Spleen (tissue), 11 donors: ENCODE results near the gene NOL9. TPM values are rescaled to one million over a fixed set of nuclear protein-coding genes. Genes with fewer than 3 reads are reported as not detected.

Source experiments
- DNase-seq: peaks from one replicate; pipeline ENCODE4 v3.0.0-alpha.2; 2020
- H3K27ac ChIP-seq, 8 donors: fragments of 200-600 bp; sonication (generic) in 7 of 8; 1 replicate in 4 of 8; 2 replicates in 4 of 8; pipeline versions ENCODE4 v1.5.0 to v1.8.0; 2016 to 2021; ENCODE audit warnings: inconsistent platforms in 4 of 8, mild to moderate bottlenecking in 4 of 8, moderate library complexity in 1 of 8
- H3K27me3 ChIP-seq, 7 donors: fragments of 200-600 bp; sonication (generic) in 6 of 7; replicated peaks in 1 of 7; 1 replicate in 4 of 7; 2 replicates in 3 of 7; pipeline versions ENCODE4 v1.5.0 to v1.8.0; 2016 to 2021; ENCODE audit warnings: inconsistent platforms in 3 of 7, mild to moderate bottlenecking in 1 of 7
- H3K36me3 ChIP-seq, 6 donors: fragments of 200-600 bp; sonication (generic) in 5 of 6; 1 replicate in 4 of 6; 2 replicates in 2 of 6; pipeline versions ENCODE4 v1.5.0 to v1.8.0; 2016 to 2021; ENCODE audit warnings: inconsistent platforms in 2 of 6
- H3K4me1 ChIP-seq, 6 donors: fragments of 200-600 bp; sonication (generic) in 5 of 6; 1 replicate in 3 of 6; 2 replicates in 3 of 6; pipeline versions ENCODE4 v1.5.0 to v1.8.0; 2016 to 2021; ENCODE audit warnings: inconsistent platforms in 3 of 6
- H3K4me3 ChIP-seq, 8 donors: fragments of 200-600 bp; sonication (generic) in 7 of 8; 1 replicate in 4 of 8; 2 replicates in 4 of 8; pipeline versions ENCODE4 v1.5.0 to v1.8.0; 2016 to 2021; ENCODE audit warnings: inconsistent platforms in 4 of 8, mild to moderate bottlenecking in 4 of 8, moderate library complexity in 2 of 8
- H3K9me3 ChIP-seq, 8 donors: fragments of 200-600 bp; sonication (generic) in 7 of 8; 1 replicate in 4 of 8; 2 replicates in 4 of 8; pipeline versions ENCODE4 v1.5.0 to v1.8.0; 2016 to 2021; ENCODE audit warnings: inconsistent platforms in 4 of 8
- POLR2A ChIP-seq, 3 donors: fragments of 450-650 bp; IDR thresholded peaks; one replicate each; pipeline ENCODE4 v1.5.1; 2017; ENCODE audit warnings: antibody characterized with exemption in 3 of 3, mild to moderate bottlenecking in 1 of 3
- POLR2AphosphoS5 ChIP-seq, 3 donors: sonication (generic); formaldehyde crosslinking; IDR thresholded peaks; one replicate each; pipeline ENCODE4 v1.5.1; 2017; ENCODE audit warnings: antibody characterized with exemption in 3 of 3
- WGBS, 5 donors: extraction: QIAGEN DNeasy Blood & Tissue Kit in 3 of 5; methylation state at CpG; one replicate each; pipeline versions ENCODE4 v1.1.5 to v1.1.7; 2013 to 2018; 5-methylcytosine and 5-hydroxymethylcytosine counted together
- intact Hi-C: fragments of 100-400 bp; cut with DNase I; formaldehyde crosslinking; loops from one replicate; pipeline ENCODE4 v1.15.0; 2023; ENCODE audit warnings: low total_unique reads
- polyA plus RNA-seq, 3 donors: library from polyadenylated mRNA; stranded (reverse); fragments of 200-250 nt; gene quantifications; one replicate each; pipeline ENCODE4 v1.2.1, GENCODE V29; 2013
- total RNA-seq, 7 donors: library from RNA; depleted of rRNA in 3 of 7; stranded (reverse); fragments of >200 nt in 3 of 7; fragmentation: NEBNext Ultra II Directional in 4 of 7; extraction: Animal tissue kit (Norgen Biotek cat#: 25700) in 4 of 7; gene quantifications; one replicate each; pipeline versions ENCODE4 v1.1.0 to v1.2.1, GENCODE V29; 2016 to 2021
- TF ChIP-seq, protein P1 (sequence below), 11 experiments: fragments of 200-600 bp in 7 of 11; fragments of 450-650 bp in 4 of 11; sonication (generic) in 4 of 11; IDR thresholded peaks in 8 of 11; conservative IDR thresholded peaks in 3 of 11; 1 replicate in 7 of 11; 2 replicates in 4 of 11; pipeline versions ENCODE4 v1.4.0 to v1.8.0; 2016 to 2021; ENCODE audit warnings: antibody characterized with exemption in 11 of 11, inconsistent platforms in 4 of 11, mild to moderate bottlenecking in 1 of 11
- donor health status: healthy with polysubstance abuse.
- donor health status: DM: no; HTN: no; CAD: no; lungs with moderate emphysema.
- donor health status: DM: no; HTN: no; CAD: no.
- donor health status: Bipolar disorder and iron deficiency.
- donor health status: healthy.
- donor health status: DM: no; HTN: no; CAD: no.
- donor health status: DM: yes; HTN: yes; CAD: no.

NOL9 gene
- total and polyA plus RNA-seq, 10 donors, result 4.2 to 55.2 (median 41.2) TPM

DNA sequence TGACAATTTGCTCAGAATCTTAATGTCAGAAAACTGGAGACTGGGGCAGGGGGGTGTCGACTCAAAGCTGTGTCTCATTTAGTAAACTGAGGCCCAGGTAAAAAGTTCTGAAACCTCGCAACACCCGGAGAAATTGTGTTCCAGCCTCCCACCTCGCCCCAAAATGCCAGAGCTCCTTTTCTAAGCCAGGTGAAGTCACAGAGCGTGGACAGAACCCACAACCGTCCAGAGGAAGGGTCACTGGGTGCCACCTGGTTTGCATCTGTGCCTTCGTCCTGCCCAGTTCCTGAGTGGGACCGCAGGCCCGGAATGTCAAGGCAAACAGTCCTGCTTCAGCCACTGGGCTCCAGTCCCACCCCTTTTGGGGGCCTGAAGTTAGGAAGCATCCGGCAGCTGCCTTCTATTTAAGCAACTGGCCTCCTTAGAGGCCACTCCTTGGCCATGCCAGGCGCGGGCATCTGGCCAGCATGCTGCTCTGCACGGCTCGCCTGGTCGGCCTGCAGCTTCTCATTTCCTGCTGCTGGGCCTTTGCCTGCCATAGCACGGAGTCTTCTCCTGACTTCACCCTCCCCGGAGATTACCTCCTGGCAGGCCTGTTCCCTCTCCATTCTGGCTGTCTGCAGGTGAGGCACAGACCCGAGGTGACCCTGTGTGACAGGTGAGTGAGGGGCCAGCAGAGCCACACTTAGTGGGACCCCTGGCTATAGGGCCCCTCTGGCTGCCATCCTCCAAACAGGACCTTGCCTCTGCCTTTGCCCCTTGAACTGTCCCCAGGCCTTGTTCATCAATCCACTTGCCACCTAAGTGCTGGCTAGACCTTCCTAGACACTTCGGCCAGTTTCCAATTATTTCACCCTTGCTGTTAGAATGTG lies 830 bp upstream of the NOL9 start, which contains the start of gene TAS1R1:
TAS1R1 (plus strand) TSS at position 401 of the 872 bp plus-strand sequence; CDS start at position 468, 67 bp downstream.
- Histone ChIP-seq H3K27me3 (no peaks in the 10 kb centered on the region), H3K4me1 (peaks cover 16 to 41% (median 31%) of the 10 kb centered on the region in 6 donors), H3K9me3 (no peaks in the 10 kb centered on the region), H3K36me3 (peaks cover 0 to 16% (median 8%) of the 10 kb centered on the region in 6 donors), H3K4me3 (peak within 1 kb of the TSS; percentile 86 to 100 (median 96)), H3K27ac (peak within 1 kb of the TSS; percentile 75 to 88 (median 84))
- peak in 2 of 3 donors; percentile 40 to 52 for TF ChIP-seq POLR2AphosphoS5 (IDR thresholded peaks at IDR 0.05)
- TF ChIP-seq, protein P1, sequence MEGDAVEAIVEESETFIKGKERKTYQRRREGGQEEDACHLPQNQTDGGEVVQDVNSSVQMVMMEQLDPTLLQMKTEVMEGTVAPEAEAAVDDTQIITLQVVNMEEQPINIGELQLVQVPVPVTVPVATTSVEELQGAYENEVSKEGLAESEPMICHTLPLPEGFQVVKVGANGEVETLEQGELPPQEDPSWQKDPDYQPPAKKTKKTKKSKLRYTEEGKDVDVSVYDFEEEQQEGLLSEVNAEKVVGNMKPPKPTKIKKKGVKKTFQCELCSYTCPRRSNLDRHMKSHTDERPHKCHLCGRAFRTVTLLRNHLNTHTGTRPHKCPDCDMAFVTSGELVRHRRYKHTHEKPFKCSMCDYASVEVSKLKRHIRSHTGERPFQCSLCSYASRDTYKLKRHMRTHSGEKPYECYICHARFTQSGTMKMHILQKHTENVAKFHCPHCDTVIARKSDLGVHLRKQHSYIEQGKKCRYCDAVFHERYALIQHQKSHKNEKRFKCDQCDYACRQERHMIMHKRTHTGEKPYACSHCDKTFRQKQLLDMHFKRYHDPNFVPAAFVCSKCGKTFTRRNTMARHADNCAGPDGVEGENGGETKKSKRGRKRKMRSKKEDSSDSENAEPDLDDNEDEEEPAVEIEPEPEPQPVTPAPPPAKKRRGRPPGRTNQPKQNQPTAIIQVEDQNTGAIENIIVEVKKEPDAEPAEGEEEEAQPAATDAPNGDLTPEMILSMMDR (IDR thresholded peaks at IDR 0.05 in 8 of 11, conservative IDR thresholded peaks at IDR 0.05 in 3 of 11), result no peak
- DNase-seq, result peak; percentile 81
- intact Hi-C loops, result no loop called here
- 65 to 79% (median 73%) methylated on average over 17 to 19 of the region's 19 CpGs for WGBS, 5 donors

DNA sequence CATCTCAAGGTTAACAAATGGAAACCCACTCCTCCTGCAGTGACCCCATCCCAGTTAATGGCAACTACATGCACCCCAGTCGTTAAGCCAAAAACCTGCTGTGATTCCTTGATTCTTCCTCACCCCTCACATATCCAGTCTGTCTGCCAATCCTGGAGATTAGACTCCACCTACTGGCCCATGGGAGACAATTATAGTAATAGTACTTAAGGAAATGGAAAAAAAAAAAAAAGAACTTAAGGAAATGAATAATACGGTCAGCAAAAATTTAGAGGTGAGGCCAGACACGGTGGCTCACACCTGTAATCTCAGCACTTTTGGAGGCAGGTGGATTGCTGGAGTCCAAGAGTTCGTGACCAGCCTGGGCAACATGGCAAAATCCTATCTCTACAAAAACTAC lies 7.0 kb downstream of the NOL9 start:
- peaks cover 6 to 54% (median 33%) of the 10 kb centered on the region in 6 donors for H3K4me1 ChIP-seq
- no peaks in the 10 kb centered on the region for H3K9me3 ChIP-seq
- intact Hi-C loops, result loop anchor here (5.0 kb wide), 1 partner anchor 60 kb away; no protein-coding TSS in a partner anchor
- TF ChIP-seq POLR2AphosphoS5 (IDR thresholded peaks at IDR 0.05) (no peak), POLR2A (IDR thresholded peaks at IDR 0.05) (no peak)
- TF ChIP-seq, protein P1 (IDR thresholded peaks at IDR 0.05 in 8 of 11, conservative IDR thresholded peaks at IDR 0.05 in 3 of 11), result peak in 3 of 11 experiments; percentile 15 to 50 (median 27)
- no peak for DNase-seq
- H3K4me3 ChIP-seq, result no peak overlapping the region
- peaks cover 0 to 95% (median 77%) of the 10 kb centered on the region in 6 donors for H3K36me3 ChIP-seq
- H3K27me3 ChIP-seq, result no peaks in the 10 kb centered on the region
- peak overlapping the region in 6 of 8 donors; percentile 49 to 83 (median 80) for H3K27ac ChIP-seq
- whole genome bisulfite sequencing, 5 donors, result 58 to 73% (median 68%) methylated on average over 4 of the region's 4 CpGs

DNA sequence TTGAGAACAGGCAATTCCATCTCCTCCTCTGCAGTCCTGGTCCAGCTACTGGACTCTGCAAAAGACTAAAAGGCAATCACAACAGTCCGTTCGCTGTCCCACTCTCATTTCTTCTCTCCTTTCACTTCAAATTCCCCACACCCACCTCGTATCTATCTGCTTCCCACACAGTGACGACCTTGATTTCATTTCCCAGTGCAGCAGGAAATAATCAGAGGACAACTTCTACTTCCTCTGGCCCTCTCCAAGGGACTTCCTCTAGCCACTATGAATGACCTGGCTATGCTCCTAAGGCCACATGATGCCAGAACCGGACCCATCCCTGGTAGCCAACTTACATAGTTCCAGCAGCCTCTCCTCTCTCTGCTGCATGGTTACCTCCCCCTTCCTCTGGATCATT lies 8.0 kb downstream of the NOL9 start:
- no peaks in the 10 kb centered on the region for H3K9me3 ChIP-seq
- DNase-seq, result no peak

More for the DNA sequence above, 8.0 kb downstream of the NOL9 start:
- TF ChIP-seq, protein P1 (IDR thresholded peaks at IDR 0.05 in 8 of 11, conservative IDR thresholded peaks at IDR 0.05 in 3 of 11), result no peak
- TF ChIP-seq POLR2AphosphoS5 (IDR thresholded peaks at IDR 0.05) (peak in 1 of 3 donors; percentile 82), POLR2A (IDR thresholded peaks at IDR 0.05) (no peak)
- Histone ChIP-seq H3K4me1 (peaks cover 6 to 48% (median 32%) of the 10 kb centered on the region in 6 donors), H3K36me3 (peaks cover 0 to 100% (median 84%) of the 10 kb centered on the region in 6 donors), H3K27me3 (no peaks in the 10 kb centered on the region), H3K4me3 (peak overlapping the region in 2 of 8 donors; percentile 10 to 38), H3K27ac (peak overlapping the region; percentile 57 to 83 (median 77))
- intact Hi-C loops, result loop anchor here (5.0 kb wide), 1 partner anchor 59 kb away; no protein-coding TSS in a partner anchor
- 49 to 65% (median 62%) methylated on average over 5 of the region's 5 CpGs for WGBS, 5 donors
